Testis (tissue), 3 donors: ENCODE data around the gene BRD4. TPM values are rescaled to one million over a fixed set of nuclear protein-coding genes. Genes with fewer than 3 reads are reported as not detected.

Source experiments
- DNase-seq: peaks from one replicate; pipeline ENCODE4 v3.0.0-alpha.2; 2019
- H3K27ac ChIP-seq, 2 donors: fragments of 200-600 bp; sonication (generic); one replicate each; pipeline ENCODE4 v1.5.1; 2019
- H3K27me3 ChIP-seq: fragments of 200-600 bp; sonication (generic); one replicate; pipeline ENCODE4 v1.5.1; 2019
- H3K36me3 ChIP-seq: fragments of 200-600 bp; sonication (generic); one replicate; pipeline ENCODE4 v1.5.1; 2017; ENCODE audit warnings: low read depth; ENCODE audit errors: missing control alignments
- H3K4me1 ChIP-seq: fragments of 200-600 bp; sonication (generic); one replicate; pipeline ENCODE4 v1.5.1; 2019
- H3K4me3 ChIP-seq, 2 donors: fragments of 200-600 bp; sonication (generic); one replicate each; pipeline ENCODE4 v1.5.1; 2017 to 2019
- H3K9me3 ChIP-seq: fragments of 200-600 bp; sonication (generic); one replicate; pipeline ENCODE4 v1.5.1; 2017
- CTCF ChIP-seq, 3 experiments: fragments of 450-650 bp in 2 of 3; fragments of 200-600 bp in 1 of 3; sonication (generic) in 1 of 3; IDR thresholded peaks; one replicate each; pipeline ENCODE4 v1.5.1; 2016 to 2019; ENCODE audit warnings: antibody characterized with exemption in 3 of 3, mild to moderate bottlenecking in 2 of 3, moderate library complexity in 1 of 3
- POLR2A ChIP-seq: fragments of 450-650 bp; IDR thresholded peaks from one replicate; pipeline ENCODE4 v1.6.1; 2017; ENCODE audit warnings: antibody characterized with exemption, mild to moderate bottlenecking, moderate library complexity
- WGBS, 2 donors: methylation state at CpG; one replicate each; pipeline ENCODE4 v1.1.5; 2018; 5-methylcytosine and 5-hydroxymethylcytosine counted together
- intact Hi-C: fragments of 100-400 bp; cut with DNase I; formaldehyde crosslinking; loops from one replicate; pipeline ENCODE4 v1.15.1; 2023; ENCODE audit warnings: low total_unique reads
- polyA plus RNA-seq: library from polyadenylated mRNA; stranded (reverse); fragments of 350-450 nt; fragmentation: Illumina TruSeq; extraction: RNeasy Lipid Tissue Mini Kit (QIAGEN cat#74804); gene quantifications from one replicate; pipeline ENCODE4 v1.2.3, GENCODE V29; 2014; ENCODE audit warnings: low read depth, low replicate concordance; ENCODE audit not compliant: insufficient read depth
- total RNA-seq, 2 donors: library from RNA; depleted of rRNA; stranded (reverse); fragments of >200 nt; gene quantifications; one replicate each; pipeline ENCODE4 v1.2.3, GENCODE V29; 2016

Gene BRD4
- total and polyA plus RNA-seq, 3 donors from 2014 or later, result 59.2 to 109 (median 106) TPM

DNA sequence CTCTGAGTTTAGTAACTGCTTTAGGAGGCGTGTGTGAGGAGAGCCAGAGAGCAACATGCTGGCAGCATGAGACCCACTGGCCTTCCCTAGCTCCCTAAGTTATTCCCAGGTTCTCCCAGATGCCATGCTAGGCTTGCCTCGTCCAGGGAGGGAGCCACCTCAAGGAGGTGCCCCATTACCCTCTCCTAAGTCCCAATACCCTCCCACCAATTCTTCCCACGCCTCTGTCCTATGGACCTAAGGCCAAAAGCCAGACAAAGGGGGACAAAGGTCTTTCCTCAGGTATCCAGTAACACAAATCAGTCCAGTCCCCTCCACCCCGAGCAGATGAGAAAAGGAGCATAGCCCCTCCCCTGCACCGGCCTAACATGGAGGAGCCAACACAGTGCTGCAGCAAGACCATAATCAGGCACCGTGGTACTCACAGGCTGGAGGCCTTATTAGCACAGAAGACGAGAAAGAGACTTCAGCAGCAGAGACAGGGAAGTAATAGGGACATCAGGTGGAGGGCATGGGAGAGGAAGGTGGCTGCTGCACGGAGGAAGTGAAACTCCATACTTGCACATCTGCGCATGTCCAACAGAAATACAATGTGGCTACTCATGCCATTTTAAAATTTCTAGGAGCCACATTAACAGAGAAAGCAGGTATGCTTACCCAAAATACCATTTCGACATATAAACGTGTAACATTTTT lies 46.3 kb downstream of the BRD4 start:
- Histone ChIP-seq H3K27ac (no peak overlapping the region), H3K27me3 (no peaks in the 10 kb centered on the region), H3K4me1 (peaks cover 70% of the 10 kb centered on the region), H3K36me3 (no peaks in the 10 kb centered on the region), H3K4me3 (no peak overlapping the region), H3K9me3 (no peaks in the 10 kb centered on the region)
- 67 to 71% methylated on average over 10 to 11 of the region's 11 CpGs for WGBS, 2 donors
- intact Hi-C loops, result no loop called here
- DNase-seq, result no peak
- TF ChIP-seq POLR2A (no peak), CTCF (IDR thresholded peaks at IDR 0.05) (no peak)

GRCh38 chr19:15284896-15285295 lies 47.4 kb downstream of the BRD4 start:
- 66 to 88% methylated on average over 3 of the region's 3 CpGs for whole genome bisulfite sequencing, 2 donors
- intact Hi-C loops, result no loop called here
- DNase-seq, result no peak
- H3K4me1 ChIP-seq, result peaks cover 80% of the 10 kb centered on the region
- H3K27me3 ChIP-seq, result no peaks in the 10 kb centered on the region
- no peaks in the 10 kb centered on the region for H3K36me3 ChIP-seq
- H3K27ac ChIP-seq, result no peak overlapping the region
- no peak overlapping the region for H3K4me3 ChIP-seq
- H3K9me3 ChIP-seq, result no peaks in the 10 kb centered on the region
- TF ChIP-seq POLR2A, result no peak
- TF ChIP-seq CTCF (IDR thresholded peaks at IDR 0.05), result no peak

- H3K27me3 ChIP-seq, result no peaks in the 10 kb centered on the region
- 80% methylated on average over 5 of the region's 5 CpGs for WGBS, 2 donors
- no peaks in the 10 kb centered on the region for H3K9me3 ChIP-seq
- H3K27ac ChIP-seq, result no peak overlapping the region
- DNase-seq, result no peak
- H3K36me3 ChIP-seq, result no peaks in the 10 kb centered on the region
- peaks cover 80% of the 10 kb centered on the region for H3K4me1 ChIP-seq
- intact Hi-C loops, result no loop called here
- no peak overlapping the region for H3K4me3 ChIP-seq
- TF ChIP-seq CTCF (IDR thresholded peaks at IDR 0.05) (no peak), POLR2A (no peak)
Measured at GRCh38 chr19:15284091-15284490, 48.2 kb downstream of the BRD4 start.

DNA sequence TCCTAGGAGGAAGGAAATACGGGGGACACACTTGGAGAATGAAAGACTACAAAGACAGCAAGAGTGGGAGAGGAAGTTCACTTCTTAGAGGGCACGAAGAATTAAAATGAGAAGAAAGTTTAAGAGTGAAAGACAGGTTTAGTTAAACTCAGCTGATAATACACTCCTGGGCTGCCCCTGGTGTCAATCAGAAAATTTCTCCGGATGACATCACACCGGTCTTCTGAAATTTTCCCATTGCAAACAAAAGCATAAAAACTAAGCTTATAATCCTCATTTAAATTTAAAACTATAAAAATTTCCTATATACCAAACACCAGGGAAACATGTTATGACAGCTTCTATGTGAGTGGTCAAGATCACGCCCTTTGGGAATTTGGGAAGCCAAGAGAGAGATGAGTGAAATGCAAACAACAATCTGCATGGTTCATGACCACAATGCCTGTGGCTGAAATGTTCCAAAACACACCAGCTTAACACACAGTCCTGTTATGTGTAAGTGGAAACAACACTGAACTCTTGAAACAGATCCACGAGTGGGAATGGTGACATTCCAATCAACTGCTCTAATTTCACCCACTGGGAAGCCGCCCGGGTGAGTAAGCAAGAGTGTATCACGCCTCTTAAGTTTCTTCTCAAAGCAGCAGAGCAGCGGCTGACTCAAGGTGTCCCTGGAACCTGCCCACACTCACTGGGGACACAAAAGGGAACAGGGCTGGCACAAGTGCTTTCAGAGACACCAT lies 49.0 kb downstream of the BRD4 start:
- TF ChIP-seq CTCF (IDR thresholded peaks at IDR 0.05), result no peak
- no peak for TF ChIP-seq POLR2A
- DNase-seq, result no peak
- Histone ChIP-seq H3K4me3 (no peak overlapping the region), H3K9me3 (no peaks in the 10 kb centered on the region), H3K27ac (no peak overlapping the region), H3K36me3 (no peaks in the 10 kb centered on the region), H3K4me1 (peaks cover 79% of the 10 kb centered on the region), H3K27me3 (no peaks in the 10 kb centered on the region)
- 65% methylated on average over 10 of the region's 10 CpGs for WGBS, 2 donors
- intact Hi-C loops, result no loop called here
